Measurements from ENCODE around the gene TMEM170A.

TMEM170A gene

GRCh38 chr16:75401691-75402090 is 62.8 kb downstream of the TMEM170A start:
- TF ChIP-seq MAX (IDR thresholded peaks at IDR 0.05) = no peak
- TF ChIP-seq, protein P1, sequence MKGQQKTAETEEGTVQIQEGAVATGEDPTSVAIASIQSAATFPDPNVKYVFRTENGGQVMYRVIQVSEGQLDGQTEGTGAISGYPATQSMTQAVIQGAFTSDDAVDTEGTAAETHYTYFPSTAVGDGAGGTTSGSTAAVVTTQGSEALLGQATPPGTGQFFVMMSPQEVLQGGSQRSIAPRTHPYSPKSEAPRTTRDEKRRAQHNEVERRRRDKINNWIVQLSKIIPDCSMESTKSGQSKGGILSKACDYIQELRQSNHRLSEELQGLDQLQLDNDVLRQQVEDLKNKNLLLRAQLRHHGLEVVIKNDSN (IDR thresholded peaks at IDR 0.05) = no peak
- no peak for TF ChIP-seq ZBTB7A (IDR thresholded peaks at IDR 0.05; ENCODE audit: low read depth)
- TF ChIP-seq EP300 (IDR thresholded peaks at IDR 0.05; ENCODE audit: borderline replicate concordance) = no peak
- no peak for TF ChIP-seq EGR1 (IDR thresholded peaks at IDR 0.05)
- TF ChIP-seq TAF1 (IDR thresholded peaks at IDR 0.05; ENCODE audit: low read depth) = no peak
- no peak for TF ChIP-seq TCF12 (IDR thresholded peaks at IDR 0.05; ENCODE audit: low read depth)
- TF ChIP-seq CREB1 (IDR thresholded peaks at IDR 0.05; ENCODE audit: low read depth) = no peak
- no peak for TF ChIP-seq FOXM1 (IDR thresholded peaks at IDR 0.05; ENCODE audit: borderline replicate concordance, low read depth)
- no peak for TF ChIP-seq RAD21 (IDR thresholded peaks at IDR 0.05; ENCODE audit: low read depth)
- no peak for TF ChIP-seq TEAD4 (IDR thresholded peaks at IDR 0.05)

- TF ChIP-seq YY1 (IDR thresholded peaks at IDR 0.05; ENCODE audit: low read depth) (no peak), TCF12 (IDR thresholded peaks at IDR 0.05; ENCODE audit: low read depth) (no peak), REST (IDR thresholded peaks at IDR 0.05; ENCODE audit: low read depth) (no peak), CREB1 (IDR thresholded peaks at IDR 0.05; ENCODE audit: low read depth) (no peak), RAD21 (IDR thresholded peaks at IDR 0.05; ENCODE audit: low read depth) (no peak), EGR1 (IDR thresholded peaks at IDR 0.05) (no peak), TAF1 (IDR thresholded peaks at IDR 0.05; ENCODE audit: low read depth) (no peak), MAX (IDR thresholded peaks at IDR 0.05) (no peak), EP300 (IDR thresholded peaks at IDR 0.05; ENCODE audit: borderline replicate concordance) (no peak), TEAD4 (IDR thresholded peaks at IDR 0.05) (no peak), ZBTB7A (IDR thresholded peaks at IDR 0.05; ENCODE audit: low read depth) (no peak), CEBPB (IDR thresholded peaks at IDR 0.05) (no peak), NFIC (IDR thresholded peaks at IDR 0.05) (no peak), FOXM1 (IDR thresholded peaks at IDR 0.05; ENCODE audit: borderline replicate concordance, low read depth) (no peak)
- TF ChIP-seq, protein P1 (IDR thresholded peaks at IDR 0.05) = no peak
These were observed 66.2 kb downstream of the TMEM170A start for GRCh38 chr16:75398333-75398732.

- TF ChIP-seq NFIC (IDR thresholded peaks at IDR 0.05) = no peak
- no peak for TF ChIP-seq EP300 (IDR thresholded peaks at IDR 0.05; ENCODE audit: borderline replicate concordance)
- no peak for TF ChIP-seq FOXM1 (IDR thresholded peaks at IDR 0.05; ENCODE audit: borderline replicate concordance, low read depth)
- TF ChIP-seq REST (IDR thresholded peaks at IDR 0.05; ENCODE audit: low read depth) = no peak
- no peak for TF ChIP-seq TEAD4 (IDR thresholded peaks at IDR 0.05)
- TF ChIP-seq CREB1 (IDR thresholded peaks at IDR 0.05; ENCODE audit: low read depth) = no peak
- TF ChIP-seq CEBPB (IDR thresholded peaks at IDR 0.05) = no peak
- TF ChIP-seq, protein P1 (IDR thresholded peaks at IDR 0.05) = no peak
- TF ChIP-seq RAD21 (IDR thresholded peaks at IDR 0.05; ENCODE audit: low read depth) = no peak
- no peak for TF ChIP-seq MAX (IDR thresholded peaks at IDR 0.05)
- TF ChIP-seq TCF12 (IDR thresholded peaks at IDR 0.05; ENCODE audit: low read depth) = no peak
- TF ChIP-seq TAF1 (IDR thresholded peaks at IDR 0.05; ENCODE audit: low read depth) = no peak
These were observed 69.5 kb downstream of the TMEM170A start for GRCh38 chr16:75394941-75395340.
